HG03108 (cell line): Measurements from ENCODE around the gene GRK2.
"Not testable (repeated sequence)": the region's sequence is repeated elsewhere in the genome, so short reads cannot be mapped to it uniquely, and the experiment has no call there.

Experiments
- ATAC-seq: cut with Tn5 transposase; IDR thresholded peaks from one replicate; pipeline ENCODE4 v1.9.1; 2021; ENCODE audit warnings: moderate library complexity; ENCODE audit not compliant: unreplicated experiment

GRK2 gene

GRCh38 chr11:67311051-67311555, 44.8 kb downstream of the GRK2 start:
- no peak for ATAC-seq

- no peak for ATAC-seq
These were observed 45.3 kb downstream of the GRK2 start for GRCh38 chr11:67311556-67312082.

GRCh38 chr11:67312187-67313021, 46.1 kb downstream of the GRK2 start:
- no peak for ATAC-seq

GRCh38 chr11:67313125-67313890, 47.0 kb downstream of the GRK2 start:
- no peak for ATAC-seq

GRCh38 chr11:67314218-67314617, 47.9 kb downstream of the GRK2 start:
- ATAC-seq, result no peak

- ATAC-seq, result no peak
These were observed 49.1 kb downstream of the GRK2 start for GRCh38 chr11:67315325-67315909.

GRCh38 chr11:67316882-67317204, 50.6 kb downstream of the GRK2 start:
- no peak for ATAC-seq

DNA sequence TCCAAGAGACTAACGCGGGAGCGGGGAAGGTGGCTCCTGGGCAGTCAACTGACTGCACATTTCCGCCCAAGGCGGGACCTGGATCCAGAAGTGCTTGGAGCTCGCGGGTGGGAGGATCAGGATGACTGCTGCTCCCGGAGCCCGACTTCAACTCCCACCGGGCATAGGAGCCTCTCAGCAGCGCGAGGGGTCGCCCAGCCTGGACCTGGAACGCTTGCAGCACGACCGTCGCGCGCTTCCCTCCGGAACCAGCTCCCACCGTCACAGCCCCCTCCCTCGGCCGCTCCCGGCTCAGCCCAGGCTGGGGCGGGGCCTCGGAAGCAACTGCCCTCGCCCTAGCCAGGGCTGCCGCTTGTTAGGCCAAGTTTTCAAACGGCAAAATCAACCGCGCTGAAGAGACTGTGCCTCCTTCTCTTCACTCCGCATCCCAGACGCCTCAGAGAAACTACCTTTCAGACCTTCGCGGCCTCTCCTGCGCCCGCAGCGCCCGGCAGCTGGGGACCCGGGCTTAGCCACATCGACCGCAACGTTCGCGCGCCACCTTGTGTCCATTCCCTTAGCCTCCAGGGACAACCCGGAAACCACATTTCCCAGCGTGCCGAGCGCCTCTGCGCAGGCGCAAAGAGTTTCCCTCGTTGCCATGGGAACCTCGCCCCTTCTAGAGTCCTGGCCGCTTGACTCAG, 51.1 kb downstream of the GRK2 start:
- peak; percentile 80 for ATAC-seq

GRCh38 chr11:67317888-67318555, 51.7 kb downstream of the GRK2 start:
- no peak for ATAC-seq

DNA sequence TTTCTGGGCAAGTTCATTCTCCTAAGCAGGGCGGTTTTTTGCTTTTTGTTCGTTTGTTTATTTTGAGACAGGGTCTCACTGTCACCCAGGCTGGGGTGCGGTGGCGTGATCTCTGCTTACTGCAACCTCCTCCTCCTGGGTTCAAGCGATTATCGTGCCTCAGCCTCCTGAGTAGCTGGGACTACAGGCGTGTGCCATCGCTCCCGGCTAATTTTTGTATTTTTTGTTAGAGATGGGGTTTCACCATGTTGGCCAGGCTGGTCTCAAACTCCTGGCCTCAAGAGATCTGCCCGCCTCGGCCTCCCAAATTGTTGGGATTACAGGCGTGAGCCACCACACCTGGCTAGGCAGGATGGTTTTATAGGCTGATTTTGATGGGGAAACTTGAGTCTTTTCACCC, 52.6 kb downstream of the GRK2 start:
- not testable (repeated sequence) for ATAC-seq

DNA sequence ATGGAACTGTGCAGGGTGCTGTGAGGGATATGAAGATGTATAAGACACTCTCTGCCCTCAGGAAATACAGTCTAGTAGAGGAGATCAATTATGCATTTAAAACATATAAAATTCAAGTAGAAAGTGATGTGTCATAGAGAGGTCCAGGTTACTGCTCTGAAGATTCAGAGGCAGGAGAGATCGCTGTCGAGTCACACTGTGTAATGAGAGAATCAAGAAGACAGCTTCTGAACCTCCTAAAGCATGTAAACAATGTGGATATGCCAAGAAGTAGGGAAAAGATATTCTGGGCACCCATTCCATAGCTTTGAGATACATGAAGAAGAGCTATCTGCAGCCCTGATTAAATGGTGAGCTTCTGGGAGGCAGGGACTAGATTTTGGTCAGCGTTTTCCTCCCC, 53.7 kb downstream of the GRK2 start:
- no peak for ATAC-seq

DNA sequence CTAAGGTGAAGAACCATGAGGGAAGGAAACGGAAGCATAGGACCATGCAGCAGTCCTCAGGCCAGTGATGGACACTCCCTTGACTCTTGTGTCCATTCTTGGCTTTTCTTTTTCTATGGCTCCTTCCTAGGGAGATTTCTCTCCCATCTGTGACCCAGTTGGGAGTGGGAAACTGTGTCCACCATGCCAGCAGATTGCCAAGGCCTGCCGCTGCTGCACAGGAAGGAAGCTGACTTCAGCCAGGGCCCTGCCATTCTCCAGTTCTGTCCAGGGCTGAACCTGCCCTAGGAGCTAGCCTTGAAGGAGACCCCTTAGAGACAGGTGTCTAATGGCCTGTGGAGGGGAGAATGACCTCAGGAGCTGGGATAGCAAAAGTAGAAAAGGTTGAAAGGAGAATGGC, 54.4 kb downstream of the GRK2 start:
- no peak for ATAC-seq

GRCh38 chr11:67321313-67321871, 55.1 kb downstream of the GRK2 start:
- ATAC-seq, result no peak

- ATAC-seq, result no peak
These were observed 55.8 kb downstream of the GRK2 start for GRCh38 chr11:67322049-67322448.

- no peak for ATAC-seq
These were observed 57.3 kb downstream of the GRK2 start for GRCh38 chr11:67323526-67323925.

DNA sequence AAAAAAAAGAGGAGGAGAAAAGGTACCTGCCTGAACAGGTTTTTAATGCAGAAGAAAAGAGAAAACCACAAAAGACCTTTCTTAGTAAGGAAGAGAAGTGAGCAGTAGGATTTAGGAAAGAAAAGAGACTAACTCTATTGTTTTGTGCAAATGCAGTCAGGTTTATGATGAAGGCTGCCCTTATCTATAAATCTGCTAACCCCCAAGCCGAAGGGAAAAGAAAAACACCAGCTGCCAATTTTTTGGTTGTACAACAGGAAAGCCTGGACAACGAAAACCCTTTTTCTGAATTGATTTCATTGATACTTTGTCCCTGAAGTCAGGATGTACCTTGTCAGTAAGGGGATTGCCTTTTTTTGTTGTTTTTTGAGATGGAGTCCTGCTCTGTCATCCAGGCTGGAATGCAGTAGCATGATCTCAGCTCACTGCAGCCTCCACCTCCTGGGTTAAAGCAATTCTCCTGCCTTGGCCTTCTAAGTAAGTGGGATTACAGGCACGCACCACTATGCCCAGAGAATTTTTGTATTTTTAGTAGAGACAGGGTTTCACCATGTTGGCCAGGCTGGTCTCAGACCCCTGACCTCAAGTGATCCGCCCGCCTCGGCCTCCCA, 65.9 kb downstream of the GRK2 start:
- ATAC-seq, result no peak
